Astrocyte of the spinal cord (primary cell): ENCODE data around the gene KRTAP5-5.
"Not testable (repeated sequence)": the region's sequence is repeated elsewhere in the genome, so short reads cannot be mapped to it uniquely, and the experiment has no call there.

Experiments used
- DNase-seq: peaks from one replicate; pipeline ENCODE4 v3.0.0; 2011; ENCODE audit warnings: low read depth, low spot score
- H3K4me3 ChIP-seq: 2 replicates; pipeline ENCODE4 v1.5.1; 2011; ENCODE audit warnings: low read depth, mild to moderate bottlenecking, low read length, moderate library complexity
- CTCF ChIP-seq: IDR thresholded peaks from 2 replicates; pipeline ENCODE4 v1.5.1; 2012; ENCODE audit warnings: low read depth, mild to moderate bottlenecking, low read length, inconsistent platforms
- in situ Hi-C: cut with HindIII; loops from 2 replicates; pipeline ENCODE4 v1.10.0; 2017; ENCODE audit warnings: low sequenced_read_pairs

KRTAP5-5 gene

DNA sequence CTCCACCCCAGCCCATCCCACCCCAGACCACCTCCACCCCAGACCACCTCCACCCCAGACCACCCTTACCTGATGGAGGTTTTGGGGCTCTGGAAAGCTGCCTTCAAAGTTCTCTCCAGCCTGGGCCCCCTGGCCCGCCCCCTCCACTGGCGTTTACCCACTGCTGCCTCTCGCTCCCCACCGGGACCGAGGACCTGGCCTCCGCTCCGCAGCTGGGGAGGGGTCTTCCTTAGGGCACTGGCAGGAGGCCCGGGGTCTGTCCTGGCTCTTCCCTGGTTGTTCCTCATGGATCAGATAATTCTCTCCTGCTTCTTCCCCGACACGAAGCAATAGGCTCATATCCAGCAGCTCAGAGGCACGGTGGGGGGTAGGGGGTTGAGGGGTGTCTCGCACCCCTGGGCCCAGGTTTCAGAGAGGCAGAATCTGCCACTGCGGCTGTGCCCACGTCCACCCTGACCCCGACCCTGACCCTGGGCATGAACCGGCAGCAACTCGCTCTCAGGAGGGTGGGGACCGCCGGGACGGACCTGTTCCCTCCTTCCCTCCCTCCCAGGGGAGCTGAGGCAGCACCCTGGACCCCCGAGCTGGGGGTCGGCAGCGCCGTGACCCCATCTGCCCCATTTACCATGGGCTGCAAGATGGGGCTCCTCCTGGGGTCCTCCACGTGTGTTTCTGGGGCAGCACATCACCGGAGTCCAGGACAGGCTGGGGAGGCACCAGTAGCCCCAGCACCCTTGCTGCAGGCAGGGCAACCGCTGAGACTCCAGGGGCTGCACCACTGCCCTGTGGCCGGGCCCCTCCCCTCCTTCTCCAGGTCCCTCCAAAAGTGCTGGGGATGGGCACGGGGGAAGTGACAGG is 12.9 kb downstream of the KRTAP5-5 start:
- no peak for DNase-seq
- H3K4me3 ChIP-seq: no peak overlapping the region
- in situ Hi-C loops: no loop called here
- no peak for TF ChIP-seq CTCF

- in situ Hi-C loops: no loop called here
- DNase-seq: no peak
- H3K4me3 ChIP-seq: no peak overlapping the region
- no peak for TF ChIP-seq CTCF
Observed at GRCh38 chr11:1643146-1643690, 13.6 kb downstream of the KRTAP5-5 start.

GRCh38 chr11:1644601-1645356 is 15.2 kb downstream of the KRTAP5-5 start:
- in situ Hi-C loops: no loop called here
- no peak for TF ChIP-seq CTCF
- no peak overlapping the region for H3K4me3 ChIP-seq
- no peak for DNase-seq

- DNase-seq: no peak
- in situ Hi-C loops: no loop called here
- H3K4me3 ChIP-seq: no peak overlapping the region
- no peak for TF ChIP-seq CTCF
Observed at GRCh38 chr11:1645357-1645821, 15.8 kb downstream of the KRTAP5-5 start.

GRCh38 chr11:1646540-1646939 is 17.0 kb downstream of the KRTAP5-5 start:
- in situ Hi-C loops, DNase-seq, H3K4me3 ChIP-seq: not testable (repeated sequence)

- TF ChIP-seq CTCF: no peak
- no peak overlapping the region for H3K4me3 ChIP-seq
- in situ Hi-C loops: no loop called here
- no peak for DNase-seq
Observed at GRCh38 chr11:1647901-1648652, 18.5 kb downstream of the KRTAP5-5 start.
